HG02973 (cell line): ENCODE data around the gene LARGE1.

Source experiments
- ATAC-seq: cut with Tn5 transposase; IDR thresholded peaks from one replicate; pipeline ENCODE4 v1.9.1; 2021; ENCODE audit warnings: moderate library complexity; ENCODE audit not compliant: unreplicated experiment

LARGE1 gene

GRCh38 chr22:33739516-33739915 is 180.8 kb downstream of the LARGE1 start:
- no peak for ATAC-seq

GRCh38 chr22:33737662-33738061 is 182.6 kb downstream of the LARGE1 start:
- no peak for ATAC-seq

- no peak for ATAC-seq
Measured at GRCh38 chr22:33735978-33736377, 184.3 kb downstream of the LARGE1 start.

DNA sequence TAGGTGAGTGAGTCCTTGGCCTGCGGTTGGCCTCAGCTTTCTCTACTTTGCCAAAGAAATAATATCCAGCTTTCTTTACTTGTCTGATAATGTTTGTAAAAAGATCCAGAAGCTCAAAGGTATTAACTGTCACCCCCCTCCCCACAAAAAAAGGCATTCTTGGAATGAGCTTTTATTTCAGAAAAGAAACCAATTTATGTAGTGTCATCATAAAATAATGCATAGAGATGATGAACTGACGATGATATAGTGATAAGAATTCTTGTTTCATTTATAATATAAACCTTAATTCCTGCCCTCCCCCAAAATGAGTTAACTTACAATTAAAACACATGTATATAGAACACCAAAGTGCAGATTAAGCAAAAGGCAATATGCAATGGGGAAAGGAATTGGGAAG is 191.4 kb downstream of the LARGE1 start:
- ATAC-seq = no peak

GRCh38 chr22:33726294-33726734 is 194.0 kb downstream of the LARGE1 start:
- ATAC-seq = no peak

DNA sequence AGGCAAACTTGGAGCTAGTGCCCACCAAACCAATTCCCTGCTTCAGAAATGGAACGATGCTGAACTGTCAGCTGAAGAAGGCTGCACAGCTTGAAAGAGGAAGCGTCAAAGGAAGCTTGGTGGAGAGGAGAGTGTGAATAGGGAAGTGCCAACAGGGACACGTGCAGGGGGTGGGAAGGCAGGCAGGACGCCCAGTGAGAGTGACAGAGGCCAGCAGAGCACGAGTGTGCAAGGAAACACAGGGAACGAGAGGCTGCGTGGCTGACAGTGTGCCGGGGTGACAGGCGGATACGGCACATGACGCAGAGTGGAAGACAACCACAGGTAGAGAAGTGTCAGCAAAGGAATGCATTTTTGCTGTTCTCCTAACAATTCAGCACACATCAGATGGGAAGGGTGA is 196.4 kb downstream of the LARGE1 start:
- ATAC-seq = no peak

GRCh38 chr22:33722816-33723215 is 197.5 kb downstream of the LARGE1 start:
- ATAC-seq = no peak

GRCh38 chr22:33720166-33720878 is 200.0 kb downstream of the LARGE1 start:
- ATAC-seq = no peak

- ATAC-seq = no peak
Measured at GRCh38 chr22:33717694-33718396, 202.4 kb downstream of the LARGE1 start.

DNA sequence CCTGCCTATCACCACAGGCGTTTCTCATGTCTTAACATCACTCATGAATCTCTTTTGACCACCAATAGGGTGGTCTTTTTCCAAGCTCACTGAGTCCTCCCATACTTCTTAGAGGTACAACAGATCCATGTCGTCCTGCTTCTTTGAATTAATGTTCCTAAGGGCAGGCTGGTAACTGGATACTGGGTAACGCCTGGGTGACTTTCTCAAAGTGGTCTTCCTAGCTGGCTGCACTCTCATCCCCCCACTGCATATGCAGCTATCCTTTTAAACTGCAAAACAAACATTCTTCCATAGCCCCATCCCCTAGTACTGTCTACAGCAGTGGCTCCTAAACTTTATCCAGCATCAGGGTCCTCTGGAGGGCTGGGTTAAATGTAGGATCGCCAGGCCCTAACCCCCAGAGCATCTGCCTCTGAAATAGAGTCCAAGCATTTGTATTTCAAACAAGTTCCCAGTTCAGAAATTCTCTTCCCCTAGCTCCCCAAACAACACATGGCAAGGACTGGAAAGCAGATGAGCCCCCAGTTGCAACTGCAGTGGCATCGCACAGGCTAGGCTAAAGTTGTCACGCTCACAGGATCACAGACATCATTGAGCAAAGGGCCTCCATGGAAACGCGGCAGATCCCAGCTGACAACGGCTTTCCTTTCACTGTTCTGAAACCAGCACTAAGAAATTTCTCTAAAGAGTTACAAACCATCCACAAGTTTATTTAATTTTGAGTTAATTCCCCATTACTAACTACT is 204.9 kb downstream of the LARGE1 start:
- ATAC-seq = no peak

GRCh38 chr22:33710326-33710725 is 209.9 kb downstream of the LARGE1 start:
- no peak for ATAC-seq

GRCh38 chr22:33707581-33707980 is 212.7 kb downstream of the LARGE1 start:
- ATAC-seq = no peak

GRCh38 chr22:33706100-33706499 is 214.2 kb downstream of the LARGE1 start:
- ATAC-seq = no peak

- ATAC-seq = no peak
Measured at GRCh38 chr22:33699176-33699575, 221.1 kb downstream of the LARGE1 start.

DNA sequence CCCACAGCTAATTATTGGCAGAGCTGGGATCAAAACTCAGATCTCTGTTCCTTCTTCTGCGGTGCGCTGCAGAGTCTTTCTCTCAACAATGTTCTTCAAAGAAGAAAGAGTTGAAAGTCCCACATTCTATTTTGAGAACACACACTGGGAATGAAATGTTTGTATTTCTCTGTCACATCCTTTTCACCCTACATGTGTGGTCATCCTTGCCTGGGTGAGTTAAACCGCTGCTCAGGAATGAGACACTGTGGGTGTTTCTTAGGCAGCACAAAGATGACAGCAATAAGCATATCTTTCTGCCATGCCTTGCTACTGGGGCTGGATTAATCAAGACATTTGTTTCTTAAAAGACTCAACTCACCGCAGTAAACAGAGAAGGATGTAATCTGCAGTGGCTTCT is 222.6 kb downstream of the LARGE1 start:
- ATAC-seq = no peak

- no peak for ATAC-seq
Measured at GRCh38 chr22:33691057-33691630, 229.1 kb downstream of the LARGE1 start.

- no peak for ATAC-seq
Measured at GRCh38 chr22:33688903-33689302, 231.4 kb downstream of the LARGE1 start.

DNA sequence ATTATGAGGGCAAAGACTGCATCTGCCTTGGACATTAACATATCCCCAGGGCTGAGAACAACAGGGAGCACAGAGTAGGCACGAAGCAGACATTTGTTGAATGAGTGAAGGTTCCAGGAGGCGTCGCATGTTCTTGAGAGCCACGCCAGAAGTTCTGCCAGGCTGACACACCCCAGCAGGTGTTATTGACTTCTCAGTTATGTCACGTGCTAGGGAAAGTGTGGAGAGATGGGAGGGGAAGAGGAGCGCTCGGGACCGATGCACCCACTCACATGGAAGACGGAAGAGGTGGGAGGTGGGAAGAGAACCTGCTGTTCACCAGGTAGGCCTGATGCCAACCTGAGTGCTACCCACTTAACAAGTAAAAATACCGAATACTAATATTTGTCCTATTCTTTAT is 232.8 kb downstream of the LARGE1 start:
- no peak for ATAC-seq

DNA sequence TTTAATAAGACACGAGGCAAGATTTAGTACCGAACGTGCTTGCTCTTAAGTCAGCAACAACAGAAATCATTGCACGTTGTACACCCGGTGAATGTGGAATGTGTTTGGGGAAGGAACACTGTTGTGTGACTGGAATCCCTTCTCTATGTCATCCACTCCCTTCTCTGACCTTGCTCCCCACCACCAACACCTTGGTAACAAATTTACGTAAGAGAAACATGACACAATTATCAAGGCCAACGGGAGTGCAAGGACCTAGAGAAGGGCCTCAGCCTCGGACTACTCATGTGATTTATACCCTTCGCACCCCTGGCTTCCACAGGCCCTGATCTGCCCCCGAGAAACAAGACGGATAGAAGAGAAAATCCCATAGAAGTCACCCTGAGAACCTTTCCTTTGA is 236.2 kb downstream of the LARGE1 start:
- ATAC-seq = no peak

DNA sequence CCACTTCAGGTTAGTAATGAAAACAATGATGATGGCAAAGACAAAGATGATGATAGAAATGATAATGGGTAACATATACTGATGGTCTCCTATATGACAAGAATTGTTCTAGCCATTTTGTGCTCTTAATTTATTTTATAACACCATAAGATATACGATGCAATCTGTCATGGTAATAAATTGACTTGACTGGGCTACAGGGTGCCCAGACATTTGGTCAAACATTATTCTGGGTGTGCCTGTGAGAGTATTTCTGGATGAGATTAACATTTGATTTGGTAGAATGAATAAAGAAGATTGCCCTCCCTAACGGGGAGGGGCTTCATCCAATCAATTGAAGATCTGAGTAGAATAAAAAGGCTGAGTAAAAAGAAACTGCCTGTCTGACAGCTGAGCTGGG is 237.3 kb downstream of the LARGE1 start:
- ATAC-seq = no peak

GRCh38 chr22:33680632-33681031 is 239.6 kb downstream of the LARGE1 start:
- no peak for ATAC-seq

DNA sequence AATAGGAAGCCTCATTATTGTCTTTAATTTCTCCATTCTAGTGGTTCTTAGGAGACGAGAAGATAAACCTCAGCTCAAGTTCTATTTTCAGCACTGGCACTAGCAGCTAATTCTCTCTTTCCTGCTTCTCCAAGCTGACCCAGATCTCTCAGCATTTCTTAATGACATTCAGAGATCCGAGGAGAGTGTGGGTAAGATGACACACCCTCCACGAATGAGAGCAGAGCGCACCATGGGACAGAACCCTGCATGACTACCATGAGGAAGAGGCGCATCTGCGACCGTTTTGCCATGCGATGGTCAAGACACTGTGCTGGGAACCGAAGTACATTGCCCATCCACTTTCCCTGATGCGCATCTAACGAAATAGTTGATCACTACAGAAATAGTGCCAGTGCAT is 241.8 kb downstream of the LARGE1 start:
- no peak for ATAC-seq
